GM15510 (cell line): Measurements from ENCODE around the gene CCL4.

Experiments used
- POLR2A ChIP-seq: IDR thresholded peaks from 3 replicates; pipeline ENCODE4 v1.6.1; 2011; ENCODE audit warnings: borderline replicate concordance; ENCODE audit not compliant: insufficient read length; ENCODE audit errors: extremely low read depth

CCL4 gene

GRCh38 chr17:36136036-36136435 lies 32.4 kb downstream of the CCL4 start:
- no peak for TF ChIP-seq POLR2A

GRCh38 chr17:36136439-36136838 lies 32.8 kb downstream of the CCL4 start:
- no peak for TF ChIP-seq POLR2A

GRCh38 chr17:36142235-36142634 lies 38.6 kb downstream of the CCL4 start:
- TF ChIP-seq POLR2A: no peak

- no peak for TF ChIP-seq POLR2A
These were observed 39.2 kb downstream of the CCL4 start for GRCh38 chr17:36142806-36143205.

- no peak for TF ChIP-seq POLR2A
These were observed 40.4 kb downstream of the CCL4 start for GRCh38 chr17:36144014-36144413.

GRCh38 chr17:36144981-36145729 lies 41.5 kb downstream of the CCL4 start:
- no peak for TF ChIP-seq POLR2A

- no peak for TF ChIP-seq POLR2A
These were observed 44.0 kb downstream of the CCL4 start for GRCh38 chr17:36147601-36148000.

- TF ChIP-seq POLR2A: no peak
These were observed 45.1 kb downstream of the CCL4 start for GRCh38 chr17:36148559-36149295.

GRCh38 chr17:36149296-36149820 lies 45.7 kb downstream of the CCL4 start:
- no peak for TF ChIP-seq POLR2A

- no peak for TF ChIP-seq POLR2A
These were observed 48.4 kb downstream of the CCL4 start for GRCh38 chr17:36151891-36152638.

GRCh38 chr17:36152639-36153120 lies 49.1 kb downstream of the CCL4 start:
- no peak for TF ChIP-seq POLR2A

- TF ChIP-seq POLR2A: no peak
These were observed 50.4 kb downstream of the CCL4 start for GRCh38 chr17:36153895-36154610.
